Stimulated activated CD4-positive, alpha-beta T cell treated with anti-CD3 and anti-CD28 coated beads, Interleukin-1b, Interleukin-23, amount 100 ng/mL, for 24 hours (primary cell): ENCODE data around the gene RNGTT.
"Not testable (repeated sequence)": the region's sequence is repeated elsewhere in the genome, so short reads cannot be mapped to it uniquely, and the experiment has no call there.

ENCODE experiments used
- DNase-seq, 4 experiments: peaks; one replicate each; pipeline ENCODE4 v3.0.0-alpha.2; 2020; ENCODE audit warnings: low read depth in 4 of 4, low spot score in 1 of 4

RNGTT gene

DNA sequence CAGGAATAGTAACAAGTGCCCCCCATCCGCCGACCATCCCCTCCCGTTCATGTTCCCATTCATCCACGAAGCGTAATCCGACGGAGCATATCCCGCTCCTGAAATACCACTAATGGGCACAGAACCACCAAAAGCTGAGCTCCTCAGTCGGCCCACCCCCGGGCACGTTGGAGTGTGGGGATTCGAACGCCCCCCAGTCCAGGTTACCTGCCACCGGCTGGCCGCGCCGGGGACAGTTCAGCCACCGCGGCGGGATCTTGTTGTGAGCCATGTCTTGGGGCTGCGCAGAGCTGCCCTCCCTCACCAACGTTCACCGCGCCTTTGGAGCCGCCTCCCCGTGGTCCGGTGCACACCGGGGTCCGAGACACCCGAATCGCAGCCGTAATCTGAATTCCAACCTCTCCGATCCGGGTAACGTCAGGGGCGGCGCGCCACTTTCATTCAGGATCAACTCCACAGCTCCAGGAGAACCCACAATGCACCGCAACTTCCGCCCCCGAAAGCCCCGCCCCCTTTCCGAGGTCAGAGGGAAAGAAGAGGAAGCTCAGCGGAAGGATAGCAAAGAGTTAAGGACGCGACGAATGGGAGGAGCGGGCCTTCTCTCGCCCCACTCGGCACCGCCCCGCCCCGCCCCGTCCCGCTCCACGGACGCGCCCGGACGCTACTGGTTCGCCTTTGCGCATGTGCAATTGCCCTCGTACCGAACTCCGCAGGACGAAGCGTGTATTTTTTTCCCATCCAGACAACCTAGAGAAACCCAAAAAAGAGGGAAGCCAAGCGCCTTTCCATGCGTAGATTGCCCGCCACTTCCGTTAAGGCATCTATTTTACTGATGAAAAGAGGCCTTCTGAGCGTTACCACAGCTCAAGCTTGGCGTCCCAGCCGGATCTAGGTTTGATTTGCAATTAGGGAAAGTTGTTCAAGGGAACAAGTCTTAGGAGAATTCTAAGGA, at the start of gene RNGTT:
TSS of gene RNGTT (minus strand) at position 480 of the 952 bp plus-strand sequence. CDS start at position 271, 209 bp downstream.
- peak; percentile 97 to 99 (median 98) for DNase-seq

DNA sequence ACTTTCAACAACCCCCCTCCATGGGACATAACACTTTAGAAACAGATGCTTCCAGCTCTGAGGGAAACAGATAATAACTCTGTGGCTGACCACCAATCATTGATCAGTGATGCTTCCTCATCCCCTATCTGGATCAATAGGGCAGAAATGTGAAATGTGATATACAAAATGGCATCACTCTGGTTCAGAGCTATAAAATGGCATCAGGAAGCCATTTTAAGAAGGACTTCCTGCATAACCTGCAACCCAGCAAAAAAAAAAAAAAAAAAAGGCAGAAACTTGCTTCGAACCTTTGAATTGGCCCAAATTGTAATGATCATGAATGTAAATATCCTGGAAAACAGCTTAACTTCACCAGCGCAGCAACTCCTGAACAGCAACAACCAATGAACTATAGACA, 48.0 kb upstream of the RNGTT start:
- DNase-seq, result no peak

GRCh38 chr6:89010825-89011224, 47.4 kb upstream of the RNGTT start:
- no peak for DNase-seq

- DNase-seq, result no peak
Measured at GRCh38 chr6:89009624-89010059, 46.2 kb upstream of the RNGTT start.

DNA sequence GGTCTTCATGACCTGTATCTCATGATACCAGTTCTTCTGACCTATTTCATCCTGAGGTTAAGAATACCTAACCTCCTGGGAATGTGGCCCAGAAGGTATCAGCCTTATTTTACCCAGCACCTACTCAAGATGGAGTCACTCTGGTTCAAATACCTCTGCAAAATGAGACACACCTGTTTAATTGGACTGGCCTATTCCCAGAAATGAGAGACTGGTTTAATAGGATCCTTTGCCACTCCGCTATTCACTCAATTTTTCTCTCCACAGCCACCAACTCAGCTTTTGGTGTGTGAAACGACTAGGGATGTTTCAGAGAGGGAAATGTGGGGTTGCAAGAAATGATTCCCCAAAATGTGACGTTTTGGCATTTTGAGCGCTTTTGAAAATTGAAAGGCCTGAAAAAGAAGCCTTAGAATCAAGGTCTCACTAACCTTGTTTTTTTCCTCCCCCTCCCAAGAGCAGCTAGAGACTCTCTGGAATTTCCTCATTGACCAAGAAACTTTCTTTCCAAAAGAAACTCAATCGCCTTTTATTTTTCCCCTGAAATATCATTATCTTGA, 45.5 kb upstream of the RNGTT start:
- DNase-seq, result no peak

DNA sequence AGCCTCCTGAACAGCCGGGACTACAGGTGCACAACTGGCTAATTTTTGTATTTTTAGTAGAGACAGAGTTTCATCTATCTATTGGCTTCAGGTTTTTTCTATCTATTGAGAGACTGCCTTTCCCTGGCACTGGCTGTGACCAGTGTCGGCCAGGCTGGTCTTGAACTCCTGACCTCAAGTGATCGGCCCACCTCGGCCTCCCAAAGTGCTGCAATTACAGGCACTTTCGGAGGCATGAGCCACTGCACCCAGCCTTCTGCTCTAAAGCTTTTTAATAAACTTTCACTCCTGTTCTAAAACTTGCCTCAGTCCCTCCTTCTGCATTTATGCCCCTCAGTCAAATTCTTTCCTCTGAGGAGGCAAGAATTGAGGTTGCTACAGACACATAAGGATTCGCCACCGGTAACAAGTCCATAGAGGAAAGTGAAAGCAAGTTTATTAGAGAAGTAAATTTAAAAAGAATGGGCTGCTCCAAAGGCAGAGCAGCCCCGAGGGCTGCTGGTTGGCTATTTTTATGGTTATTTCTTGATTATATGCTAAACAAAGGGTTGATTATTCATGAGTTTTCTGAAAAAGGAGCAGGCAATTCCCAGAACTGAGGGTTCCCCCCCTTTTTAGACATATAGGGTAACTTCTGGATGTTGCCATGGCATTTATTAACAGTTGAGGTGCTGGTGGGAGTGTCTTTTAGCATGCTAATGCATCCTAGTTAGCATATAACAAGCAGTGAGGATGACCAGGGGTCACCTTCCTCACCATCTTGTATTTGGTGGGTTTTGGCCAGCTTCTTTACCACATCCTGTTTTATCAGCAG, 44.8 kb upstream of the RNGTT start:
- DNase-seq, result no peak

- DNase-seq, result no peak
Measured at GRCh38 chr6:89007209-89008000, 44.0 kb upstream of the RNGTT start.

DNA sequence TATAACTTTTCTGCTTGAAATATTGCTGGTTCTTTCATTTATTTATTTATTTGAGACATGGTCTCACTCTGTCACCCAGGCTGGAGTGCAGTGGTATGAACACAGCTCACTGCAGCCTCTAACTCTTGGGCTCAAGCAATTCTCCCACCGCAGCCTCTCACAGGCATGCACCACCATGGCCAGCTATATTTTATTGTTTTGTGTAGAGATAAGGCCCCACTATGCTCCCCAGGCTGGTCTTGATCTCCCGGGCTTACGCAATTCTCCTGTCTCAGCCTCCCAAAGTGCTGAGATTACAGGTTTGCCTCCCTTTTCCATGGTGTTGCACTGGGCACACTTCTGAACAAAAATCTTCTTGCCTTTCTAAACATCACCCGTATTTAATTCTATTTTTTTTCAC, 39.1 kb upstream of the RNGTT start:
- no peak for DNase-seq

- no peak for DNase-seq
Measured at GRCh38 chr6:88997327-88997726, 33.9 kb upstream of the RNGTT start.

DNA sequence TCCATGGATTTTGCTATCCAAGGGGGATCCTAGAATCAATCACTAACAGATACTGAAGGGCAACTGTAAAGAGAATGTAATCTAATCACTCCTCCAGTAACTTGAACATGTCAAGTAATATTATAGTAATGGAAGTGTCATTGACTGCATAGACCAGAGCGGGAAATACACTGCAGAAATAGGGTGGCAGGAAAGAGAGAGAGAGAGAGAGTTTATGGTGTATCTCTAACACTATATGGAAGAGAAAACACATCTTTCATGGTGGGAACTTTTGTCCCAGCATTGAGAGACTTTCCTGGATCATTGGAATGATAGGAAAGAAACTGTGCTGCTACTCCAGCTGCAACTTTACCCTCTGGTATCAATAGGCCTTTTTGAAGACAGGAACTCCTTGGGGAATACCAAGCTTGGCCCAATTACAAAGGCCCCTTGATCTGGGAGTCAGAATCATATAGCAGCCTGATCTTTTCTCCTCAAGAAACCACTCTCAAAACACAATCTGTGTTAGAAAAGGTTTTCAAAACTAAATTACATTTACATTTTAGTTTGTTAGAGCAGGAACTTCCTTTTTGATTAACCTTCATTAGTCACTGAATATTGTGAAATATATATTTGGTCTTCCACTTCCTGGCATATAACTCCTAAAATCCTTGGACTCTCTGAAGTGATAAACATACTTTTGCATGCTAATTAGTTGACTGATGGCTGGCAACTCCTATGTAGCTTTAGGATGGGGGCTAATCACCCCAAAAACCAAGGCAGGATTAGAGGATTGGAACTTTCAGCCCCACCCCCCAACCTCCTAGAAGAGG, 29.5 kb upstream of the RNGTT start:
- no peak for DNase-seq

DNA sequence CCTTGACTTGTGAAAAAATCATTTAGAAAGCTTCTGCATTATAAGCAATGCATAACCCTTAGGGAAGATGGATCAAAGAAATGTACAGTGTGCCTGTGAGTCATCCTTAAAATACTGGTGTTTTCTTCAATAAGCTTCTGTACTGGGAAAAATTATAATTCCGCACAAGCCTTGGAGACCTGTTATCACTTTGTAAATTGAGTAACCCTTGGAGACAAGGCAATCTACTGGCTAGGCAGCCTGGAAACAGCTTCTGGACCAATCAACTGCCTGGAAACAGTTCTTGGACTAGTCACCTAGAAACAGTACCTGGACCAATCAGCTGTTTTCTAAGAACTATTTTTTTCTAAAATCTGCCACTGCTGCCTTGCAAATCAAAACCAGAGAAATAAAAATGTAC, 25.8 kb upstream of the RNGTT start:
- no peak for DNase-seq

DNA sequence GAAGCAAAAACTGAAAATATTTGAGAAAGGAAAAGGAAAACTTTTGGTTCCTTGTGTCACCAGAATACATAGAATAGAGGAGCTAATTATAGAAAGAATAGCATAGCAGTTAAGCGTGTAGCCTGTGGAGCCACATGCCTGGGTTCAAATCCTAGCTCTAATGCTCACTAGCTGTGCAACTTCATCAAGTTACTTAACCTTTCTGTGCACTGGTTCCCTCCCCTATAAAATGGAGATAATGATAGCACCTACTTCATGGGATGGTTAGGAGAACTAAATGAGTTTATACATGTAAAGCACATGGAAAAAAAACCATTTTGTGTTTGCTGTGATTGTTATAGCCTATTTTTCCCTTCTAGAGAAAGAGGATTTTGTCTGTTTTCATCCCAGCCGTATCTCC, 24.5 kb upstream of the RNGTT start:
- DNase-seq, result no peak

GRCh38 chr6:88985901-88986300, 22.5 kb upstream of the RNGTT start:
- no peak for DNase-seq

GRCh38 chr6:88984606-88985005, 21.2 kb upstream of the RNGTT start:
- DNase-seq, result no peak

DNA sequence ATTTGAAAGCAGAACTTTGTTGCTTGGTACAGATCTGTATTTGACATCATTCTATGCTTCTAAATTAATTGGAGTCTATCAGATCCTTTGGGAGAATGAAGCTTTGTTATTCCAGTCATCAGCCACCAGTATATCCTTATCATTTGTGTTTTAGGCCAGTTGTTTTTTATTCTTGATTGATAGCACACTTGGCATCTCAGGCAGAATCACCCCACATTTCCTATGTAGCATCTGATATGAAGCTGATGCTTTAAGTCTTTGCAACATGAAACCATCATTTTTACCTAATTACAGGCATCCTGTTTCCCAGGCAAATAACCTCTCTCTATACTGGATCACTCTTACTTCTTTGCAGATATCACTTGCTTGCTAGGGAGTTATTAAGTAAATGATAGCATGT, 20.7 kb upstream of the RNGTT start:
- no peak for DNase-seq

DNA sequence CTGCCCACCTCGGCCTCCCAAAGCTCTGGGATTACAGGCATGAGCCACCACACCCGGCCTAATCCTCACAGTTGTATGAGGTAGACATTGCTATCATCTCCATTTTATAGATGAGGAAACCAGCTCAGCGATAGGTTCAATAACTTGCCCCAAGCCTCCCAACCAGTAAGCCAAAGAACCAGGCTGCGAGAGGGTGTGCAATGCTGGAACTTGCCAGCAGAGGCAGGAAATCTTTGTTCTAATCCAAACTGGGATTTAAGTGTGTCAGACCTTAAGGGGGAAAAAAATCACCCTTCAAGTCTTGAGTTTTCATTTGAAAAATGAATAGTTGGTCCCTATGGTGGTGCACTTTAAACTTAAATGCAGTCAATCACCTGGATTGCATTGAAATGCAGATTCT, 20.1 kb upstream of the RNGTT start:
- DNase-seq, result no peak

GRCh38 chr6:88983129-88983528, 19.7 kb upstream of the RNGTT start:
- not testable (repeated sequence) for DNase-seq

- no peak for DNase-seq
Measured at GRCh38 chr6:88982720-88983119, 19.3 kb upstream of the RNGTT start.

DNA sequence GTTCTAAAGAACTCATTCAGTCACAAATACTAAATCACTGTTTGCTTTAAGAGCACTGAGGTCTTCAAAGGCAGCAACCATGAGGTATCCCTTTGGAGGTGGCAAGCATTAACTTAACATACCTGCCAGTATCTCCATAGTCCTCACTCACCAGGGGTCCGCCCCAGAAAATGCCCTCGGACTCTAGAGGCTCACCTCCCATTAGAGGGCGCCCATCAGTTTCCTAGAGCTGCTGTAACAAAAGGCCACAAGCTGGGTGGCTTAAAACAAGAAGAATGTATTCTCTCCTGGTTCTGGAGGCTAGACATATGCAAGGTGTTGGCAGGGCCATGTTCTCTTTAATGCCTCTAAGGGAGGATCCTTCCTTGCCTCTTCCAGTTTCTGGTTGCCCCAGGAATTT, 12.0 kb upstream of the RNGTT start:
- no peak for DNase-seq
